ENCODE measurements around the gene PODXL2. TPM values are rescaled to one million over a fixed set of nuclear protein-coding genes. Genes with fewer than 3 reads are reported as not detected.

PODXL2 gene
- total RNA-seq, 1 experiment from 2014 or later: 15.3 TPM

DNA sequence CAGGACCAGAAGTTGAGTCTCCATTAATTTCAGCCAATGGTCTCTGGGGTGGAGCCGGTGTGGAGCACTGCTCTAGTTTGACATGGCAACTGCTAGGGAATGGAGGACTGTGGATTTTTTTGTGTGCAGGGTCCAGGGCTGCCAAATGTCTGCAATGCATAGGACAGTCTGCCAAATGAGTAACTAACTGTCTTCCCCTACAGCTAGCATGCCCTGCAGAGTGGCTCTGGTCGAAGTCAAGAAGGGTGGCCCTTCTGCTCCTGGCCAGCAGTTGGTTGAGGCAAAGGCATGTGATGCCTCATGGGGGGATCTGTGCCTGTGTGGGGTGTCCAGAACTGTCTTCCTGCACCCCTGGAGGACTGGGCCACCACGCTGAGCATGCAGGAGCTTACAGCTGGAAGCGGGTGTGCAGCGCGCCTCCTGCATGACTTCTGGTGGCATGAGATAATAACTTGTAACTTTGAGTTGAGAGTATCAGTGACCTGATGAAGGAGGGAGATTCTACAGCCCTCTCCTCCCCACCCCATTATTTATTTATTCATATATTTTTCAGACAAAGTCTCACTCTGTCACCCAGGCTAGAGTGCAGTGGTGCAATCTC is 43.1 kb upstream of the PODXL2 start:
- intact Hi-C loops (cut with micrococcal nuclease; ENCODE audit: unreplicated experiment) (no loop called here), in situ Hi-C loops (cut with HindIII; ENCODE audit: low pct_unique_long_range_greater_than_20kb, low sequenced_read_pairs) (no loop called here)
- Histone ChIP-seq H3K36me3 (ENCODE audit: control insufficient read depth, insufficient read depth, low read length) (peaks cover 2% of the 10 kb centered on the region; the same call in 1 of the 2 replicates), H3K27ac (ENCODE audit: low read length) (no peak overlapping the region), H3K9me3 (ENCODE audit: control insufficient read depth, insufficient read depth, low read depth, low read length) (no peaks in the 10 kb centered on the region), H3K4me1 (ENCODE audit: control insufficient read depth, insufficient read depth, low read length) (peaks cover 8% of the 10 kb centered on the region), H3K4me3 (ENCODE audit: low read depth in 2 of 2, low read length in 2 of 2) (no peak overlapping the region), H3K27me3 (ENCODE audit: control insufficient read depth, insufficient read depth, low read length) (no peaks in the 10 kb centered on the region)
- DNase-seq (ENCODE audit: low read depth, low spot score): no peak
- TF ChIP-seq TCF7L2 (IDR thresholded peaks at IDR 0.05; ENCODE audit: low read depth, low read length): no peak
- TF ChIP-seq SIN3A (IDR thresholded peaks at IDR 0.05; ENCODE audit: borderline replicate concordance, insufficient read depth, low read depth, low read length): no peak
- TF ChIP-seq, protein P1, sequence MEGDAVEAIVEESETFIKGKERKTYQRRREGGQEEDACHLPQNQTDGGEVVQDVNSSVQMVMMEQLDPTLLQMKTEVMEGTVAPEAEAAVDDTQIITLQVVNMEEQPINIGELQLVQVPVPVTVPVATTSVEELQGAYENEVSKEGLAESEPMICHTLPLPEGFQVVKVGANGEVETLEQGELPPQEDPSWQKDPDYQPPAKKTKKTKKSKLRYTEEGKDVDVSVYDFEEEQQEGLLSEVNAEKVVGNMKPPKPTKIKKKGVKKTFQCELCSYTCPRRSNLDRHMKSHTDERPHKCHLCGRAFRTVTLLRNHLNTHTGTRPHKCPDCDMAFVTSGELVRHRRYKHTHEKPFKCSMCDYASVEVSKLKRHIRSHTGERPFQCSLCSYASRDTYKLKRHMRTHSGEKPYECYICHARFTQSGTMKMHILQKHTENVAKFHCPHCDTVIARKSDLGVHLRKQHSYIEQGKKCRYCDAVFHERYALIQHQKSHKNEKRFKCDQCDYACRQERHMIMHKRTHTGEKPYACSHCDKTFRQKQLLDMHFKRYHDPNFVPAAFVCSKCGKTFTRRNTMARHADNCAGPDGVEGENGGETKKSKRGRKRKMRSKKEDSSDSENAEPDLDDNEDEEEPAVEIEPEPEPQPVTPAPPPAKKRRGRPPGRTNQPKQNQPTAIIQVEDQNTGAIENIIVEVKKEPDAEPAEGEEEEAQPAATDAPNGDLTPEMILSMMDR (IDR thresholded peaks at IDR 0.05): no peak
- TF ChIP-seq POLR2AphosphoS5 (IDR thresholded peaks at IDR 0.05; ENCODE audit: low read depth, low read length): no peak
- TF ChIP-seq, protein P2, sequence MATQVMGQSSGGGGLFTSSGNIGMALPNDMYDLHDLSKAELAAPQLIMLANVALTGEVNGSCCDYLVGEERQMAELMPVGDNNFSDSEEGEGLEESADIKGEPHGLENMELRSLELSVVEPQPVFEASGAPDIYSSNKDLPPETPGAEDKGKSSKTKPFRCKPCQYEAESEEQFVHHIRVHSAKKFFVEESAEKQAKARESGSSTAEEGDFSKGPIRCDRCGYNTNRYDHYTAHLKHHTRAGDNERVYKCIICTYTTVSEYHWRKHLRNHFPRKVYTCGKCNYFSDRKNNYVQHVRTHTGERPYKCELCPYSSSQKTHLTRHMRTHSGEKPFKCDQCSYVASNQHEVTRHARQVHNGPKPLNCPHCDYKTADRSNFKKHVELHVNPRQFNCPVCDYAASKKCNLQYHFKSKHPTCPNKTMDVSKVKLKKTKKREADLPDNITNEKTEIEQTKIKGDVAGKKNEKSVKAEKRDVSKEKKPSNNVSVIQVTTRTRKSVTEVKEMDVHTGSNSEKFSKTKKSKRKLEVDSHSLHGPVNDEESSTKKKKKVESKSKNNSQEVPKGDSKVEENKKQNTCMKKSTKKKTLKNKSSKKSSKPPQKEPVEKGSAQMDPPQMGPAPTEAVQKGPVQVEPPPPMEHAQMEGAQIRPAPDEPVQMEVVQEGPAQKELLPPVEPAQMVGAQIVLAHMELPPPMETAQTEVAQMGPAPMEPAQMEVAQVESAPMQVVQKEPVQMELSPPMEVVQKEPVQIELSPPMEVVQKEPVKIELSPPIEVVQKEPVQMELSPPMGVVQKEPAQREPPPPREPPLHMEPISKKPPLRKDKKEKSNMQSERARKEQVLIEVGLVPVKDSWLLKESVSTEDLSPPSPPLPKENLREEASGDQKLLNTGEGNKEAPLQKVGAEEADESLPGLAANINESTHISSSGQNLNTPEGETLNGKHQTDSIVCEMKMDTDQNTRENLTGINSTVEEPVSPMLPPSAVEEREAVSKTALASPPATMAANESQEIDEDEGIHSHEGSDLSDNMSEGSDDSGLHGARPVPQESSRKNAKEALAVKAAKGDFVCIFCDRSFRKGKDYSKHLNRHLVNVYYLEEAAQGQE (IDR thresholded peaks at IDR 0.05; ENCODE audit: insufficient read depth in 1 of 2, low read depth in 2 of 2, low read length in 1 of 2): no peak
- ATAC-seq: no peak
- CTCF ChIA-PET: no interaction called here
- no TSS peak for BruUV-seq (replicated peaks)
- POLR2A ChIA-PET: no interaction called here

DNA sequence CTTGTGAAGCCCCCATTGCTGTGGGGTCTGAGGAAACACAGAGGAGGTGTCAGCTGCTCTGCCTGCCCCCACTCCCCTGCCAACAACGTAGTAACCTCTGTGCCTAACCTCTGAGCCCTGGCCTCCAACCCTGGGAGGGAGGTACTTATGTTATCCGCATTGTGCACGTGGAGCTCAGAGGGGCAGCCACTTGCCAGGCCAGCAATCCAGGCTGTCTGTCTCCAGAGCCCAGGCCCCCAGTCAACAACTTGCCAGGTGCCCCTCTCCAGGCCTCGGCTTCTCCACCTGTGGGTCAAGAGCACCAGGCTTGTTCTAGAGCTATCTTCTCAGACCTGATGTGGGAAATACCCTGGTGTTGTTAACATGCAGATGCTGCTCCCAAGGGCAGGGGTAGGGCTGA is 41.1 kb upstream of the PODXL2 start:
- H3K27ac ChIP-seq (ENCODE audit: low read length): no peak overlapping the region

More for the DNA sequence above, 41.1 kb upstream of the PODXL2 start:
- TF ChIP-seq TCF7L2 (IDR thresholded peaks at IDR 0.05; ENCODE audit: low read depth, low read length): no peak
- TF ChIP-seq, protein P1 (IDR thresholded peaks at IDR 0.05): no peak
- ChIA-PET CTCF (interaction anchor here (0.5 to 1.3 kb wide), 2 partner anchors 13 to 1298 kb away, joined by 3 to 4 read pairs; no protein-coding TSS in a partner anchor), POLR2A (no interaction called here)
- H3K4me3 ChIP-seq (ENCODE audit: low read depth in 2 of 2, low read length in 2 of 2): no peak overlapping the region
- in situ Hi-C loops (cut with HindIII; ENCODE audit: low pct_unique_long_range_greater_than_20kb, low sequenced_read_pairs): no loop called here
- BruUV-seq (replicated peaks): no TSS peak
- intact Hi-C loops (cut with micrococcal nuclease; ENCODE audit: unreplicated experiment): no loop called here
- no peak for ATAC-seq
- H3K27me3 ChIP-seq (ENCODE audit: control insufficient read depth, insufficient read depth, low read length): no peaks in the 10 kb centered on the region
- no peaks in the 10 kb centered on the region for H3K9me3 ChIP-seq (ENCODE audit: control insufficient read depth, insufficient read depth, low read depth, low read length)
- peaks cover 2% of the 10 kb centered on the region; the same call in 1 of the 2 replicates for H3K36me3 ChIP-seq (ENCODE audit: control insufficient read depth, insufficient read depth, low read length)
- peaks cover 18% of the 10 kb centered on the region for H3K4me1 ChIP-seq (ENCODE audit: control insufficient read depth, insufficient read depth, low read length)
- no peak for DNase-seq (ENCODE audit: low read depth, low spot score)

Data from Panc1 (cell line).